Lung (tissue), 12 donors: Measurements from ENCODE around the gene FASN. TPM values are rescaled to one million over a fixed set of nuclear protein-coding genes. Genes with fewer than 3 reads are reported as not detected.

ENCODE experiments used
- ATAC-seq: fragments of 200-7000 bp; cut with Tn5 transposase; one replicate; pipeline ENCODE4 v1.9.1; 2020; ENCODE audit warnings: moderate number of reproducible peaks; ENCODE audit not compliant: insufficient read depth, low FRiP score
- DNase-seq, 3 donors: peaks; one replicate each; pipeline ENCODE4 v3.0.0-alpha.2; 2013 to 2017
- H3K27ac ChIP-seq, 2 donors: one replicate each; pipeline ENCODE4 v1.5.1; 2013; ENCODE audit warnings: mild to moderate bottlenecking in 2 of 2, moderate library complexity in 2 of 2, control low read depth in 1 of 2, inconsistent platforms in 1 of 2, low read depth in 1 of 2, low read length in 1 of 2
- H3K27me3 ChIP-seq, 3 donors: one replicate each; pipeline ENCODE4 v1.5.1; 2013; ENCODE audit warnings: low read length in 2 of 3; ENCODE audit not compliant: control insufficient read depth in 3 of 3, insufficient read depth in 3 of 3
- H3K36me3 ChIP-seq, 4 donors: one replicate each; pipeline ENCODE4 v1.5.1; 2013; ENCODE audit warnings: low read length in 4 of 4, mild to moderate bottlenecking in 1 of 4, moderate library complexity in 1 of 4; ENCODE audit not compliant: control insufficient read depth in 4 of 4, insufficient read depth in 4 of 4
- H3K4me1 ChIP-seq, 5 donors: one replicate each; pipeline ENCODE4 v1.5.1; 2013; ENCODE audit warnings: low read length in 5 of 5, mild to moderate bottlenecking in 2 of 5, moderate library complexity in 1 of 5; ENCODE audit not compliant: control insufficient read depth in 5 of 5, insufficient read depth in 5 of 5
- H3K4me3 ChIP-seq: one replicate; pipeline ENCODE4 v1.5.1; 2013; ENCODE audit warnings: mild to moderate bottlenecking, control low read depth, moderate library complexity
- H3K9ac ChIP-seq, 2 donors: one replicate each; pipeline ENCODE4 v1.5.1; 2013; ENCODE audit warnings: low read length in 2 of 2, control low read depth in 1 of 2; ENCODE audit not compliant: insufficient read depth in 1 of 2
- H3K9me3 ChIP-seq, 4 donors: one replicate each; pipeline ENCODE4 v1.5.1; 2013; ENCODE audit warnings: low read length in 3 of 4, mild to moderate bottlenecking in 1 of 4, moderate library complexity in 1 of 4; ENCODE audit not compliant: control insufficient read depth in 4 of 4, insufficient read depth in 3 of 4
- WGBS, 2 donors: extraction: QIAGEN DNeasy Blood & Tissue Kit; methylation state at CpG; one replicate each; pipeline ENCODE4 v1.1.7; 2013; 5-methylcytosine and 5-hydroxymethylcytosine counted together
- polyA plus RNA-seq, 2 donors: library from polyadenylated mRNA; stranded (reverse); fragments of 200-250 nt; gene quantifications; one replicate each; pipeline ENCODE4 v1.2.1, GENCODE V29; 2013
- total RNA-seq, 2 donors: library from RNA; depleted of rRNA in 1 of 2; stranded (reverse); fragments of >200 nt in 1 of 2; gene quantifications; one replicate each; pipeline ENCODE4 v1.2.1, GENCODE V29; 2014 to 2021
- TF ChIP-seq, protein P1 (sequence below): IDR thresholded peaks from 2 replicates; pipeline ENCODE4 v1.5.1; 2012; ENCODE audit warnings: mild to moderate bottlenecking; ENCODE audit errors: control extremely low read depth, extremely low read depth
- donor health status: control.
- donor health status: control.
- donor health status: Bipolar disorder and iron deficiency.
- donor health status: healthy.
- donor health status: DM: yes; HTN: yes; CAD: no.

FASN gene
- total and polyA plus RNA-seq, 4 donors, result 46.2 to 604 (median 212) TPM

DNA sequence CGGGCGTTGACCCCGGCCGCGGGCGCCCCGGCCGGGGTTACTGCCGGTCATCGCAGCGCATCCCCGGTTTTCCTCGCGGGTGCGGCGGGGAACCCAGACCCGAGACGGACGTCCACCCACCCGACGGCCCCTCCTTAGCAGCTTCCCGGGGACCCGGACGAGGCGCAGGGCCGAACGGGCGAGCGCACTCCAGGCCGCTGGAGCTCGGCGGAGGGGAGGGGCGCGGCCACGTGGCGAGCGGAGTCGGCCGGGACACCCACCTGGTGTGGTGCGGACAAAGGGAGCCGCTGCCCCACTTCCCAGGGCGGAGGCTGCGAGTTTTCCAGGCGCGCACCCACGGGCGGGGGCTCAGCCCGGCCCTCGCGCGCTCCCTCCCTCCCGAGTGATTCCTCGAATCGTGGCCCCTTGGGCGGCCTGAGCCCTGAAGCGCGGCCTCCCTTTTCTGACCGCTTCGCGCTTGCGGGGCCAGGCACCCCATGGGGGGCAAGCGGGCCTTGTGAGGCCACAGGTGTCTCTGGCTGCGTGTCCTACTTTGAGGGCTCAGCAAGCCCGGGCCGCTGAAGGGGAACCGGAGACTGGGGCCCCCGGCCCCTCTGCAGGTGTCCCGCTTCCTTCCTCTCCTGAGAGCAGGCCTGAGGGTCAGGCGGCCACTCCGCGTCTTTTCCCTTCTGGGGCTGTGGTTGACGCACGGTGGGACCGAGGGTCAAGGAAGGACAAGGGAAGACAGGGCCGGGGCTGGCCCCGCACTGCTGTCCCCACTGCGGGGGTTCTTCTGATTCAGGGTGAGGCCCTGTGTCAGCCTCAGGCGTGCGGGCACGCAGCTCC is 1.1 kb upstream of the FASN start:
- peak in 1 of 3 donors; percentile 11 for DNase-seq
- WGBS, 2 donors, result 10 to 15% methylated on average over 64 to 80 of the region's 80 CpGs
- peak; percentile 1 for ATAC-seq
- Histone ChIP-seq H3K27me3 (no peaks in the 10 kb centered on the region), H3K36me3 (peaks cover 0 to 15% (median 6%) of the 10 kb centered on the region in 4 donors), H3K9ac (no peak overlapping the region), H3K4me1 (peaks cover 0 to 31% (median 16%) of the 10 kb centered on the region in 5 donors), H3K4me3 (peak overlapping the region; percentile 50), H3K27ac (peak overlapping the region; percentile 88 to 95), H3K9me3 (no peaks in the 10 kb centered on the region)
- TF ChIP-seq, protein P1, sequence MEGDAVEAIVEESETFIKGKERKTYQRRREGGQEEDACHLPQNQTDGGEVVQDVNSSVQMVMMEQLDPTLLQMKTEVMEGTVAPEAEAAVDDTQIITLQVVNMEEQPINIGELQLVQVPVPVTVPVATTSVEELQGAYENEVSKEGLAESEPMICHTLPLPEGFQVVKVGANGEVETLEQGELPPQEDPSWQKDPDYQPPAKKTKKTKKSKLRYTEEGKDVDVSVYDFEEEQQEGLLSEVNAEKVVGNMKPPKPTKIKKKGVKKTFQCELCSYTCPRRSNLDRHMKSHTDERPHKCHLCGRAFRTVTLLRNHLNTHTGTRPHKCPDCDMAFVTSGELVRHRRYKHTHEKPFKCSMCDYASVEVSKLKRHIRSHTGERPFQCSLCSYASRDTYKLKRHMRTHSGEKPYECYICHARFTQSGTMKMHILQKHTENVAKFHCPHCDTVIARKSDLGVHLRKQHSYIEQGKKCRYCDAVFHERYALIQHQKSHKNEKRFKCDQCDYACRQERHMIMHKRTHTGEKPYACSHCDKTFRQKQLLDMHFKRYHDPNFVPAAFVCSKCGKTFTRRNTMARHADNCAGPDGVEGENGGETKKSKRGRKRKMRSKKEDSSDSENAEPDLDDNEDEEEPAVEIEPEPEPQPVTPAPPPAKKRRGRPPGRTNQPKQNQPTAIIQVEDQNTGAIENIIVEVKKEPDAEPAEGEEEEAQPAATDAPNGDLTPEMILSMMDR, result no peak

- peaks cover 0 to 28% (median 15%) of the 10 kb centered on the region in 4 donors for H3K36me3 ChIP-seq
- H3K4me3 ChIP-seq, result peak overlapping the region; percentile 74
- WGBS, 2 donors, result 0 to 1% methylated on average over 7 to 36 of the region's 36 CpGs
- no peaks in the 10 kb centered on the region for H3K9me3 ChIP-seq
- no peaks in the 10 kb centered on the region for H3K27me3 ChIP-seq
- peaks cover 0 to 24% (median 9%) of the 10 kb centered on the region in 5 donors for H3K4me1 ChIP-seq
- ATAC-seq (no peak), DNase-seq (no peak)
- no peak overlapping the region for H3K9ac ChIP-seq
- H3K27ac ChIP-seq, result peak overlapping the region; percentile 88 to 91
- TF ChIP-seq, protein P1, result no peak
Measured at GRCh38 chr17:82097919-82098168, 192 bp downstream of the FASN start.

DNA sequence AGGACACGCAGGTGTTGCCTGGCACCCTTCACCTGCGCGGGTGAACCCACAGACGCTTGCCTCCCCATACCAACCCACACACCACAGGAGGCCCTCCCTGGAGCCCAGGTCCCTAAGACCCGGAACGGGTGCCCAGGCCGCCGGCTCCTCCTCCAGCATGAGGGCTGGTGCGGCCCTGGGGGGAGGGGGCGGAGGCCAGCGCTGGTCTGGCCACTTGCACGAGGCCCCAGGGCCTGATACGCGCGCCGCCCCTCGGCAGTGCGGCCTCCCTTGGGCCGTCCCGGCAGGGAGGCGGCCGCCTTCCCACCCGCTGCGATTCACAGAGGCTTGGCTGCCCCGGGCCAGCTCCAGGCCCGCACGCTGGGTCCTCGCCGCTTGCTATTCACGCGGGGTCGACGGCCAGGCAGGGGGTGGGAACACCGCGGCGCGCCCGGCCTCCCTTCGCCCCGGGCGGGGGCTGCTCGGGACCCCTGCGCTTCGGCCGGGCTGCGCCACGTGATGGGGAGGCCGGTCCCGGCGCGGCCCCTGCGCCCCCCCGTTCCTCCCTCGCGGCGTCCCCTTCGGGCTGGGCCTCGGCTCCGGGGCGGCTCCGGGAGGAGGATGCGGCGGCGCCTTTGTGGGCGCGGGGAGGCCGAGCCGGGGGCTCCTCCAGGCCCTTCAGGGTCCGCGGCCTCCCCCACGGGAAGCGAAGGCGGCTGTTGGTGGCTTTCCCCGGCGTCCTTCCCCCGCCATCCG is 685 bp downstream of the FASN start:
- Histone ChIP-seq H3K27ac (peak overlapping the region; percentile 88 to 91), H3K27me3 (no peaks in the 10 kb centered on the region), H3K36me3 (peaks cover 0 to 32% (median 15%) of the 10 kb centered on the region in 4 donors), H3K9ac (peak overlapping the region in 1 of 2 donors; percentile 58), H3K4me1 (peaks cover 0 to 24% (median 9%) of the 10 kb centered on the region in 5 donors), H3K4me3 (peak overlapping the region; percentile 74), H3K9me3 (no peaks in the 10 kb centered on the region)
- ATAC-seq, result no peak
- WGBS, 2 donors, result 1 to 3% methylated on average over 55 to 77 of the region's 77 CpGs
- DNase-seq, result peak; percentile 29 to 61 (median 51)
- TF ChIP-seq, protein P1, result no peak
